HG03280 (cell line): ENCODE measurements around the gene PACC1.

ENCODE experiments used
- ATAC-seq: cut with Tn5 transposase; IDR thresholded peaks from one replicate; pipeline ENCODE4 v1.9.1; 2021; ENCODE audit warnings: mild to moderate bottlenecking, moderate library complexity; ENCODE audit not compliant: unreplicated experiment

Gene PACC1

GRCh38 chr1:212414328-212415106 is at the start of gene PACC1:
Gene PACC1, minus strand, starts transcription at chr1:212414886. Its CDS starts 129 bp downstream, at chr1:212414757.
- ATAC-seq = peak; percentile 98

GRCh38 chr1:212463565-212464285 is 49.0 kb upstream of the PACC1 start:
- ATAC-seq = no peak

DNA sequence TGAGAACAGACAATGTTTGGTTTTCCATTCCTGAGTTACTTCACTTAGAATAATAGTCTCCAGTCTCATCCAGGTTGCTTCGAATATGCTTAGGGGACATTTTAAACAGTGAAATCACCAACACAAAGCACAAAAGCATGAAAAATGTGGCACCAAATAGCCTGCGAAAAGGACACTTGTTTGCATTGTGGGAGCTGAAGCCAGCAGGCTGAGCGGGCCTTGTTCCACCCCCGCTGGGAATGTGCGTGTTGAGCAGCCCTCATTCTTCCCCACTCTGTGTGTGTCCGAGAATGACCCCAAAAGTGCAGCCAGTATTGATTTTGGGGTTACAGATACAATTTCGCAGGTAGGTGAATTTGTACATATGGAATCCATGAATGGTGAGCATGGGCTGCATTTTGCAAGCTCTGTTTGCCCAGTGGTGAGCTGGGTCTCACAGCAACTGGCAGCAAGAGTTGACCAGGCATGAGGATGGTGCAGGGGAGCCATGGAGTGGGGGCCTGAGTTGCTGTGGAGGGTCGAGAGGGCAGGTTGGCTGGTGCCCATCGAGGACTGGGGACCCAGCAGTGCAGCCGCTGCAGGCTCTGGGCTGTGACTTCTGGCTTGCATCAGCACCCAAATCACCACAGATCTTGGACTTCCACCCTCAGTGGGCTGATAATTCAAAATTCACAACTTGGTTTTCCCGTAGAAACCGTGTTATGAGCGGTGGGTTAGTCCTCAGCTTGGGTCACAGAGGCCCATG is 47.4 kb upstream of the PACC1 start:
- no peak for ATAC-seq

GRCh38 chr1:212460376-212460775 is 45.7 kb upstream of the PACC1 start:
- no peak for ATAC-seq

DNA sequence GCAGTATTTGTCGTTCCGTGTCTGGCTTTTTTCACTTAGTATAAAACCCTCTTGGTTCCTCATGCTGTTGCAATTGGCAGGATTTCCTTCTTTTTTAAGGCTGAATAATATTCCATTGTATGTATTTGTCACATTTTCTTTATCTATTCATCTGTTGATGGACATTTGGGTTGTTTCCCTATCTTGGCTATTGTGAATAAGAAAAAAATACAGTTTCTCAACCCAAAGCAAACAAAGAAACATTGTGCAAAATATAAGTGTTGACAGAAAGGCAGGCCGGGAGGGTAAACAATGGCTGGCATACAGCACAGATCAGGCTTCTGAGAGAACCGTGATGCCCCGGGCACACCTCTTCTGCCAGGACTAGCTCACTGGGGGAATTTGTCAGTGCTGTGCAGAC is 45.0 kb upstream of the PACC1 start:
- ATAC-seq = no peak

DNA sequence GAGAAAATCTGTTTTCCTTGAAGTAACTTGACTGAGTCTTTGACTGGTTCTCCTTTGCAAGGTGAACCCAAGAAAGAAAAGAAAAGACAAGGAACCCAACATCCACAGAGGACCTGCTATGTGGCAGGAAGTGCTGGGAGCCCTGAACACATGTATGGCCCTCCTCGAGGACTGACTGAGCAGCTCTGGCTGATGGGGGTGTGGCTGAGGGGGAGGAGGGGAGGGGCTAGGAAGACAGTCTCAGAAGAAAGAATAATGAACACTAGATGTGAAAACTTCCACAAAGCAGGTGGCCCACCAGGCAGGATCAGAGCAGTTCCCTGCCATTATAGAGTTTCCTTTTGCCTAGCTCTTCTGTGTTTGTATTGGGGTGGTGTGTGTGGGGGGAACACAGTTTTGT is 44.1 kb upstream of the PACC1 start:
- no peak for ATAC-seq

GRCh38 chr1:212457740-212458338 is 43.2 kb upstream of the PACC1 start:
- ATAC-seq = no peak

DNA sequence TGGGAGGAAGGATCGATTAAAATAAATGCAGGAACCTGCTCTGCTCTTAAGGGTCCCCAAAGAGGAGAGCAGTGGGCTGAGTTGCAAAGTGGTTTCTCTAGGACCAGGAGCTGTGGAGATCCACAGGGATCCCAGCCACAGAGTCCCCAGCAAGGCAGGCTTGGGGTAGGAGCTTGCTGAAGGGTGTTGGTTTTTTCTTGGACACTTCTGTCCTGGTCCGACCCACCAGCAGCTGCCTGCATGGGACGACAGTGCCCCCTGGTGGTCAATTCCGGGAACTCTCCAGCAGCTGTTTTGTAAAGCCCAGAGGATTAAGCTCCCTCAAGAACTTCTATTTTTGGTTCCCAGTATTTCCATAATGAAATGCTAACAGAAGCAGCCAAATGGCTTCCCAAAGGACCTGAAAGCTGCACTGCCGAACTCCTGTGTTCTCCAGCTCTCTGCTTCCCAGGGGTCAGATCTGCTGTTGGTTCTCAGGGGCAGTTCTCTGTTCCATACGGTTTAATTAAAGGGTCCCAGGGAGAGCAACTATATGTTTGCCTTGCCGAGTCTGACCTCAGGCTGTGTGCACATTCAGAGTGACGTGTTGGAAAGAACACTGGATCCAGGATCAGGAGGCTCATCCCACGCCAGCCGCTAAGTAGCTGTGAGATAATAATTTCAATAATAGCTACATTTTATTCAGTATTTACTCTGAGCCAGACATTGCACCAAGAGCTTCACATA is 41.3 kb upstream of the PACC1 start:
- no peak for ATAC-seq

- no peak for ATAC-seq
These were observed 40.7 kb upstream of the PACC1 start for GRCh38 chr1:212455401-212455800.

- no peak for ATAC-seq
These were observed 40.1 kb upstream of the PACC1 start for GRCh38 chr1:212454741-212455140.

- no peak for ATAC-seq
These were observed 38.6 kb upstream of the PACC1 start for GRCh38 chr1:212453156-212453857.

DNA sequence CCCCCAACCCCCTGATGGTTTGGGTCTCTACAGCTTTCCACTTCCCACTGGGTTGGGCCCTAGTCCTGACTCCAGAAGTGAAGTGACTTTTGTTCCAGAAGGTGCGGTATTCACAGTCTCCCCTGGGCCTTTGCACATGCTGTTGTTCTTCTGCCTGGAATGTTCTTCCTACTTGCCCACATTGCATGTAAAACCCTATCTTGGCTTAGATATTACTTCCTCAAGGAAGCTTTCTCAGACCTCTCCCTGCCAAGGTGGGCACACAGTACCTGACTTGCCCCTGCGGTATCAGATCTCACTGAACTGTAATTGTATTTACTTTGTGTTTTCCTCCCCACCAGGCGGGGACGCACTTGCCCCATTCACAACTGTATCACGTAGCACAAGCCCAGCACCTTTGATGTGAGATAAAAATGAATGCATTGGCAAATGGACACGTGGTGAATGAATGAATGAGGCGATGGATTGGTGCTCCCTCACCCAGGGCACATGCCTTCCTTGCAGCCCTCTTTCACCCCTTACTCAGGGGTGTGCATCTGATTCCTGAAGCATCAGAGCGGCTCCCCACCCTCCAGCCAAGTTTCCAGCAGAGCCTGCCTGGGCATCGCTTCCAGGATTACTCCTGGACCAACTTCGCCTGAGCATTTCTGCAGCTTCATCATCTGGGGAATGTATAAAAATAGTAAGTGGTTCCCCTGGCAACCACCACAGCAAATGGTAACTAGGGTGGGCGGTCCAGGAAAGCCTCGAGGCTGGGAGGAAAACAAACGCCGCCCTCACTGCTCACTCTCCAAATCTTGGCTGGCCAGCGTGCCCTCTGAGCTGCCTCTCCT is 37.9 kb upstream of the PACC1 start:
- ATAC-seq = no peak

- no peak for ATAC-seq
These were observed 37.0 kb upstream of the PACC1 start for GRCh38 chr1:212451416-212452322.

DNA sequence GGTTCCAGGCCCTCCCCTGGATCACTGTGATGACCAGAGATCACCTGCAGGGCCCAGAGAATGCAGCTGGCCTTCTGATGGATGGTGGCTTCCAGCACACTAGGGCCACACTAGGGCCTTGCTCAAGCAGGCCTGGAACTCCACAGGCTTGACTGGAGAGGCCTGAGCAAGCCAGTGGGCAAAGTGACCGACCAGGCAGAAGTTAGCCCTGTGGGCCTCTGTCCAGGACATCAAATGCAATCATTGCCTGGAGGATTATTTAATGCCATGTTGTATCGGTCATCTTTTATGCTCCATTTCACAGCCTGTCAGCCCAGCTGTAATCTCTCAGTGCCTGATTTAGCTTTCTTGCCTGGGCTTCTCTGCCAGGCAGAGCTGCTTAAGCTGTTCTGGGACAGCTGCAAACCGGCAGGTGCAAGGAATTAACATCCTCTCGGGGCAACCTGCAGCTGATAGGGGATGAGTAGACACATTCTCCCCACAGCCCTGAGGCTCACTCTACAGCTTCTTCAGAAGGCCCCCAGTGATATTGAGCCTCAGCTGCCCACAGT is 35.7 kb upstream of the PACC1 start:
- ATAC-seq = no peak

DNA sequence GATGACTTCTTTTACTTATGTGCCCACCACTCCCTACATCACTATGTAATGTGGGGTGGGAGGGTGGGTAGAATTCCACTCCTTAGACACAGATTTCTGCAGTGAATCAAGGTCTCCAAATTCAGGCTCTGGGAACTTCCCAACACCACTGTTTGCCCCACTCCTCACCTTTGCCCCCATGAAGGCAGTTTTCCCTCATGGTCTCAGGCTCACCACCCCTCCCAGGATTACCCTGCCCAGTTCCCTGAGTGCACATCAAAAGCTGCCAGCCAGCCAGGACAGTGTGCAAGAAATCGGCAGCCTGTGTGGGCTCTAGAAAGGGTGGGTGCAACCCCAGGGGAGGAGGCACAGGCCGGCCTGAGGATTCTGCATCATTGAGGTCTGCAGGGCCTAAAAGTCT is 32.8 kb upstream of the PACC1 start:
- ATAC-seq = no peak

DNA sequence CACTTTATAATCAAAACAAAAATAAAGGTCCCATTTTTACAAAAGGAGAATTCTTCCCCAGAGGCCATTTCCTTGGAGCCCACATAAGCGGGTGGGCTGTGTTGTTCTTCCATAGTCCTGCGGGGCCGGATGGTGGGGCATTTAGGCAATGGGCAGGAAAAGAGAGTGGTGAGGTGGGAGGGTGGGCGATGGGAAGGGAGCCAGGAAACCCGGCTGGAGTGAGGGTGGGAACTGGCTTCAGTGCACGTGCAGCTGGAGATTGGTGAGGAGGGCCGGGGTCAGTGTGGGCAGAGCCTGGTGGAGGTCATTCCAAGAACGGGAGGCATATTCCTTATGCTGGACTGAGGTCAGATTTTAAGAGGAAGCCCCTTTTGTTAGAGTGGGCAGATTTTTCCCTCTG is 31.6 kb upstream of the PACC1 start:
- ATAC-seq = no peak

GRCh38 chr1:212442408-212442807 is 27.7 kb upstream of the PACC1 start:
- no peak for ATAC-seq

DNA sequence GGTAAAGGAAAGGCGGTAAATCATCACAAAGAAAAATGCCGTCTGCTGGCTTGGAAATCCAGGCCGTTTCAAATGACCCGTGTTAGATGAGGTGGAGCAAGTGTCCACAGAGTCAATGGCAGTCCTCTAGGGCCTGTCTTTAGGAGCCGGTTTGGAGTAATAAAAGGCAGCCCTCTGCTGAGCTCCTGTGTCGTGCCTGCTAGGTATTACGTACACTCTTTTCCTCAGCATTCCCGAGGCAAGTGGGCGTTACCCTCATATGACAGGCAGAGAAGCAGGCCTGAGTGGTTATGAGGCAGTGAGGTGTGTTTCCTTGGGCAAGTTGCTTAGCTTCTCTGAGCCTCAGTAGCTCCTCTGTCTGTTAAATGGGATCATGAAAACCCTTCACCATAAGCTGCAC is 25.7 kb upstream of the PACC1 start:
- no peak for ATAC-seq
